LNCaP clone FGC (cell line): ENCODE measurements around the gene SOX18.

Source experiments
- DNase-seq: peaks from one replicate; pipeline ENCODE4 v3.0.0-alpha.2; 2011; ENCODE audit warnings: low read depth
- H3K4me3 ChIP-seq: 2 replicates; pipeline ENCODE4 v1.5.1; 2011; ENCODE audit warnings: mild to moderate bottlenecking, low read depth, low read length, control low read depth
- TF ChIP-seq, protein P1 (sequence below): IDR thresholded peaks from 2 replicates; pipeline ENCODE4 v1.5.1; 2012; ENCODE audit warnings: mild to moderate bottlenecking; ENCODE audit not compliant: control insufficient read depth, insufficient read depth; ENCODE audit errors: extremely low read depth

The SOX18 gene

DNA sequence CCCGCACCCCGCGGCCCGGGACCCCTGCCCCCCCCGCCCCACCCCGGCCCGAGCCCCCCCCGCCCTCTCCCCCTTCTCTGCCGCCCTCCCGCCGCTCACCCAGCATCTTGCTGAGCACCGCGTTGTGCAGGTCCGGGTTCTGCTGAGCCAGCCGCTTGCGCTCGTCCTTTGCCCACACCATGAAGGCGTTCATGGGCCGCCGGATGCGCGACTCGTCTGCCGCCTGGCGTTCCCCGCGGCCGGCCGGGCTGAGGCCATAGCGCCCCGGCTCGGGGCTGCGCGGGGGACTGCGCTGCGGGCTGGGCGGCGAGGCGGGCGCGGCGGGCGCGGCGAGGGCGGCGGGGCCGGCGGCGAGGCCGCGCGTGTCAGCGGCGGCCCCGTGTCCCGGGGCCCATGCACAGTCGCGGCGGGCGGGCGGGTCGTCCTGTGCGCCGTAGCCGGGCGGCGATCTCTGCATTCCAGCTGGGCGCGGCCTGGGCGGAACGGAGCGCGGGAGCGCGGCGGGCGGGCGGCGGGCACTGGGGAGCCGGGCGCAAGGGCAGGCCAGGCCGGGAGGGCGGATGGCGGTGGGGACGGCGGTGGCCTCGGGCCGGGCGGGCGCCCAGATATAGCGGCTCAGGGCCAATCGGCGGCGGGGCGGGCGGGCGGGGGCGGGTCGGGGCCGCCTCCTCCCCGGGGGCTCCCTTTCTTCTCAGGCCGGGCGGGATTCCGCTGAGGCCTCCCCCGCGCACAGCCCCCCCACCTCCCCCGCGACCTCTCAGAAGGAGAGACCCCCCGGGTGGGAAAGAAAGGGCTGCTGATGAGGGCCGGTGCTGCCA lies at the start of gene SOX18:
TSS of gene SOX18 (minus strand) at position 580 of the 818 bp plus-strand sequence. CDS start at position 457, 123 bp downstream.
- no peak for DNase-seq
- H3K4me3 ChIP-seq: no peak within 1 kb of the TSS
- TF ChIP-seq, protein P1, sequence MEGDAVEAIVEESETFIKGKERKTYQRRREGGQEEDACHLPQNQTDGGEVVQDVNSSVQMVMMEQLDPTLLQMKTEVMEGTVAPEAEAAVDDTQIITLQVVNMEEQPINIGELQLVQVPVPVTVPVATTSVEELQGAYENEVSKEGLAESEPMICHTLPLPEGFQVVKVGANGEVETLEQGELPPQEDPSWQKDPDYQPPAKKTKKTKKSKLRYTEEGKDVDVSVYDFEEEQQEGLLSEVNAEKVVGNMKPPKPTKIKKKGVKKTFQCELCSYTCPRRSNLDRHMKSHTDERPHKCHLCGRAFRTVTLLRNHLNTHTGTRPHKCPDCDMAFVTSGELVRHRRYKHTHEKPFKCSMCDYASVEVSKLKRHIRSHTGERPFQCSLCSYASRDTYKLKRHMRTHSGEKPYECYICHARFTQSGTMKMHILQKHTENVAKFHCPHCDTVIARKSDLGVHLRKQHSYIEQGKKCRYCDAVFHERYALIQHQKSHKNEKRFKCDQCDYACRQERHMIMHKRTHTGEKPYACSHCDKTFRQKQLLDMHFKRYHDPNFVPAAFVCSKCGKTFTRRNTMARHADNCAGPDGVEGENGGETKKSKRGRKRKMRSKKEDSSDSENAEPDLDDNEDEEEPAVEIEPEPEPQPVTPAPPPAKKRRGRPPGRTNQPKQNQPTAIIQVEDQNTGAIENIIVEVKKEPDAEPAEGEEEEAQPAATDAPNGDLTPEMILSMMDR: 0 out of 2 replicates have a peak, but pooled peaks have one; percentile 3

DNA sequence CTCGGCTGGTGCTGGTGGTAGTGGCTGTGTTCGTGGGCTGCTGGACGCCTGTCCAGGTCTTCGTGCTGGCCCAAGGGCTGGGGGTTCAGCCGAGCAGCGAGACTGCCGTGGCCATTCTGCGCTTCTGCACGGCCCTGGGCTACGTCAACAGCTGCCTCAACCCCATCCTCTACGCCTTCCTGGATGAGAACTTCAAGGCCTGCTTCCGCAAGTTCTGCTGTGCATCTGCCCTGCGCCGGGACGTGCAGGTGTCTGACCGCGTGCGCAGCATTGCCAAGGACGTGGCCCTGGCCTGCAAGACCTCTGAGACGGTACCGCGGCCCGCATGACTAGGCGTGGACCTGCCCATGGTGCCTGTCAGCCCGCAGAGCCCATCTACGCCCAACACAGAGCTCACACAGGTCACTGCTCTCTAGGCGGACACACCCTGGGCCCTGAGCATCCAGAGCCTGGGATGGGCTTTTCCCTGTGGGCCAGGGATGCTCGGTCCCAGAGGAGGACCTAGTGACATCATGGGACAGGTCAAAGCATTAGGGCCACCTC lies 49.1 kb upstream of the SOX18 start:
- TF ChIP-seq, protein P1: no peak
- H3K4me3 ChIP-seq: no peak overlapping the region
- DNase-seq: no peak

DNA sequence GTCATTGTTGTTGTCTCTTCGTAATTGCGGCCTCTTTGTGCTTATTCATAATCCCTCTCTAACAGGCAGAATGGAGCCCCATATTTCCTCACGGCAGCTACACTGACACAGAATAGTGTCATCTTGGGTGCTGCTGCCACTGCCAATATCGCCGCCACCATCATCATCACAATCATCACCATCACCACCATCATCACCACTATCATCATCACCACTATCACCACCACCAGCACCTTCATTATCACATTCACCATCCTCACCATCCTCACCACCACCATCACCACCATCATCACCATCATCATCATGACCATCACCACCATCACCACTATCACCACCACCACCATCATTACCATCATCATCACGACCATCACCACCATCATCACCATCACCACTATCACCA lies 47.1 kb upstream of the SOX18 start:
- no peak overlapping the region for H3K4me3 ChIP-seq
- TF ChIP-seq, protein P1: no peak
- no peak for DNase-seq

DNA sequence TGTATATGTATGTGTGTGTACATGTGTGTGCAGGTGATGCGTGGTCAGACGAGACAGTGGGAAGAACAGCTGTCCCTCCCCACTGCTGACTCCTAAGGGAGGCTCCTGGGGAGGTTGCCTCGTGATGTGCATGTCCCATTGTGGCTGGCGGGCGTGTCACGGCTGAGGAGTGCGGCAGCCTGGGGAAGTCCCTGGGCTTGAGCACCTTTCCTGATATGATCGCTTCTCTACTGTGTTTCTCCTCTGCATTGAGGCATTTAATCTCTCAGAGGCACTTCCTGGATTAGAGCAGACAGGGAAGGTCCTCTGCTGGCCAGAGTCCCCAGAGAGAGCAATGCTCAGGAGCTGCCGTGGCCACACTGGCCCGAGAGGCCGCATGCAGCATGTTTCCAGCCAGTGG lies 46.5 kb upstream of the SOX18 start:
- no peak overlapping the region for H3K4me3 ChIP-seq
- TF ChIP-seq, protein P1: no peak
- no peak for DNase-seq

DNA sequence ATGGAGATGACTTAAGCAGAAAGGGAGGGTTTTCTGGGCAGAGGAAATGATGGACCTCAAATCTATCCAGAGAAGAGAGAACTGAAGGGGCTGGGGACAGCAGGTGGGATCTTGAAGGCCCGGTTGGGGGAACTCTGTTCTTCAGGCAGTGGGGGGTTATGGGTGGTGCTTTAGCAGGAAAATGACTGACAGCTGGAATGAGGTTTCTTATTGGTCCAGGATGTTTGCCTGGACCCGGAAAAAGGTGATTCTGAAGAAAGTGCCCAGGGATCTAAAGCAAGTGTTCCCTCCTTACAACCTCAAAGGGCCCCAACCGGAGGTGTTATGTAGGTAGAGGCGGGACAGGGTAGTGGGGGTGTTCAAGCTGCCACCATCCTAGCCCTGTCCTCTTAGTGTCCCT lies 46.0 kb upstream of the SOX18 start:
- H3K4me3 ChIP-seq: no peak overlapping the region
- TF ChIP-seq, protein P1: no peak
- DNase-seq: no peak

DNA sequence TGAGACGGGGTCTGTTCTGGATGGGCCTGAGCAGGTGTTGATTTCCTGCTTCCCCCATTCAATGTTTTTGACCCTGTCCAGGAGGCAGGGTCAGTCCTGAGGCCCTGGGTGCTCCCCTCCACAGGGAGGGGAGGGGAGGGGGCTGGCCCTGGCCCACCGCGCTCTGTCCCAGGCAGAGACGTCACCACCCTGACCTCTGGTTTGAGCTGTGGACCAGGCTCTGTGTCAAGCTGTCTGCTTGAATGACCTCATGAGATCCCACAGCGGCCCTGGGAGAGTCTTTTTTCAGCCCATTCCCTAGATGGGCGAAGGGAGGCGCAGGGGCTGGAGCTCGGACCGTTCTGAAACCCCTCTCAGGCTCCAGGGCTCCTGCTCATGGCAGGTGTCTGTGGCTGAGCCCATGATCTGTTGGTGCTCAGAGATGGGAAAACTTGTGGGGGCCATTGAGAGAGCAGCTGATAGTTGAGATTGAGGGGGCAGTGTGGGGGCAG lies 43.6 kb upstream of the SOX18 start:
- DNase-seq: no peak
- TF ChIP-seq, protein P1: no peak
- no peak overlapping the region for H3K4me3 ChIP-seq
